Stimulated activated CD4-positive, alpha-beta T cell treated with anti-CD3 and anti-CD28 coated beads, Interleukin-15, amount 100 ng/mL, for 1 hour (primary cell): ENCODE data around the gene NCOA3.

Experiments
- DNase-seq, 2 donors: peaks; one replicate each; pipeline ENCODE4 v3.0.0-alpha.2; 2020; ENCODE audit warnings: low read depth in 1 of 2, low spot score in 1 of 2

Gene NCOA3

GRCh38 chr20:47703748-47704147 is 202.1 kb downstream of the NCOA3 start:
- DNase-seq: no peak

- no peak for DNase-seq
Observed at GRCh38 chr20:47704746-47705496, 203.2 kb downstream of the NCOA3 start.

- DNase-seq: no peak
Observed at GRCh38 chr20:47705497-47705856, 203.8 kb downstream of the NCOA3 start.

GRCh38 chr20:47706345-47706744 is 204.7 kb downstream of the NCOA3 start:
- no peak for DNase-seq
